ENCODE measurements around the gene FHIT. TPM values are rescaled to one million over a fixed set of nuclear protein-coding genes. Genes with fewer than 3 reads are reported as not detected.

FHIT gene
- total and polyA plus RNA-seq, 7 donors = 0.98 to 10.4 (median 4.0) TPM

GRCh38 chr3:60344340-60344739 is 906.9 kb downstream of the FHIT start:
- no peak for ATAC-seq
- Histone ChIP-seq H3K36me3 (ENCODE audit: insufficient read depth in 1 of 2, low read depth in 1 of 2) (no peaks in the 10 kb centered on the region), H3K9me3 (no peaks in the 10 kb centered on the region), H3K27ac (no peak overlapping the region), H3K4me1 (no peaks in the 10 kb centered on the region), H3K27me3 (ENCODE audit: insufficient read depth in 3 of 3, low read length in 2 of 3) (no peaks in the 10 kb centered on the region), H3K4me3 (no peak overlapping the region)
- intact Hi-C loops (cut with DNase I) = no loop called here
- TF ChIP-seq CTCF (IDR thresholded peaks at IDR 0.05) = no peak
- WGBS, 3 donors = 64 to 78% (median 78%) methylated on average over 3 of the region's 3 CpGs
- no peak for DNase-seq

GRCh38 chr3:60343831-60344230 is 907.4 kb downstream of the FHIT start:
- WGBS, 3 donors = 68 to 71% (median 70%) methylated on average over 2 of the region's 2 CpGs
- intact Hi-C loops (cut with DNase I) = no loop called here

GRCh38 chr3:60339304-60339703 is 911.9 kb downstream of the FHIT start:
- Histone ChIP-seq H3K4me3 (no peak overlapping the region), H3K27ac (no peak overlapping the region), H3K27me3 (ENCODE audit: insufficient read depth in 3 of 3, low read length in 2 of 3) (no peaks in the 10 kb centered on the region), H3K36me3 (ENCODE audit: insufficient read depth in 1 of 2, low read depth in 1 of 2) (no peaks in the 10 kb centered on the region), H3K9me3 (no peaks in the 10 kb centered on the region), H3K4me1 (no peaks in the 10 kb centered on the region)
- DNase-seq (no peak), ATAC-seq (no peak)
- 74 to 81% (median 76%) methylated on average over 6 of the region's 6 CpGs for WGBS, 3 donors
- no peak for TF ChIP-seq CTCF (IDR thresholded peaks at IDR 0.05)
- intact Hi-C loops (cut with DNase I) = no loop called here

More at GRCh38 chr3:60343831-60344230, 907.4 kb downstream of the FHIT start:
- ATAC-seq (no peak), DNase-seq (no peak)
- H3K9me3 ChIP-seq = no peaks in the 10 kb centered on the region
- H3K27ac ChIP-seq = no peak overlapping the region
- no peaks in the 10 kb centered on the region for H3K4me1 ChIP-seq
- no peaks in the 10 kb centered on the region for H3K36me3 ChIP-seq (ENCODE audit: insufficient read depth in 1 of 2, low read depth in 1 of 2)
- no peak overlapping the region for H3K4me3 ChIP-seq
- no peak for TF ChIP-seq CTCF (IDR thresholded peaks at IDR 0.05)
- no peaks in the 10 kb centered on the region for H3K27me3 ChIP-seq (ENCODE audit: insufficient read depth in 3 of 3, low read length in 2 of 3)

- Histone ChIP-seq H3K4me1 (no peaks in the 10 kb centered on the region), H3K9me3 (no peaks in the 10 kb centered on the region), H3K27ac (no peak overlapping the region), H3K4me3 (no peak overlapping the region), H3K27me3 (ENCODE audit: insufficient read depth in 3 of 3, low read length in 2 of 3) (no peaks in the 10 kb centered on the region), H3K36me3 (ENCODE audit: insufficient read depth in 1 of 2, low read depth in 1 of 2) (no peaks in the 10 kb centered on the region)
- no peak for TF ChIP-seq CTCF (IDR thresholded peaks at IDR 0.05)
- ATAC-seq (no peak), DNase-seq (no peak)
- intact Hi-C loops (cut with DNase I) = no loop called here
- WGBS, 3 donors = 93 to 96% (median 94%) methylated on average over 2 of the region's 2 CpGs
Measured at GRCh38 chr3:60337421-60337820, 913.8 kb downstream of the FHIT start.

GRCh38 chr3:60336061-60336460 is 915.2 kb downstream of the FHIT start:
- DNase-seq = no peak
- TF ChIP-seq CTCF (IDR thresholded peaks at IDR 0.05) = no peak
- 74 to 94% (median 92%) methylated on average over 2 of the region's 2 CpGs for WGBS, 3 donors

More at GRCh38 chr3:60336061-60336460, 915.2 kb downstream of the FHIT start:
- Histone ChIP-seq H3K9me3 (no peaks in the 10 kb centered on the region), H3K27me3 (ENCODE audit: insufficient read depth in 3 of 3, low read length in 2 of 3) (no peaks in the 10 kb centered on the region), H3K36me3 (ENCODE audit: insufficient read depth in 1 of 2, low read depth in 1 of 2) (no peaks in the 10 kb centered on the region), H3K4me3 (no peak overlapping the region), H3K4me1 (no peaks in the 10 kb centered on the region), H3K27ac (no peak overlapping the region)
- intact Hi-C loops (cut with DNase I) = no loop called here
- no peak for ATAC-seq

Measured in psoas muscle (tissue), 8 donors.